GM12878 (cell line): Measurements from ENCODE around the gene KLHDC8A. TPM values are rescaled to one million over a fixed set of nuclear protein-coding genes. Genes with fewer than 3 reads are reported as not detected.

Source experiments
- ATAC-seq: fragments of 200-7000 bp; cut with Tn5 transposase; 3 replicates; pipeline ENCODE4 v1.9.1; 2020; ENCODE audit warnings: mild to moderate bottlenecking, moderate library complexity
- BruUV-seq: library from RNA; stranded (reverse); fragments of 400-500 nt; replicated peaks from 2 replicates; lab custom pipeline; 2021; lab: Mats Ljungman, UMichigan
- CTCF ChIA-PET: fragments of 300-600 bp; sonication (Branson Sonifier 250); formaldehyde crosslinking; extraction: SDS; loops from one replicate; lab custom pipeline; 2021; ENCODE audit warnings: inconsistent platforms; lab: Yijun Ruan, JAX
- POLR2A ChIA-PET: fragments of 350-600 bp; formaldehyde crosslinking; extraction: SDS; loops from one replicate; lab custom pipeline; 2021; ENCODE audit warnings: inconsistent platforms; lab: Charles Lee
- RAD21 ChIA-PET: fragments of 300-600 bp; sonication (Branson Sonifier 250); formaldehyde crosslinking; loops from one replicate; lab custom pipeline; 2023; ENCODE audit warnings: antibody characterized with exemption; ENCODE audit not compliant: unreplicated experiment; lab: Charles Lee
- SMC1A ChIA-PET: fragments of 300-600 bp; sonication (Branson Sonifier 250); formaldehyde crosslinking; loops from one replicate; lab custom pipeline; 2023; ENCODE audit not compliant: unreplicated experiment, uncharacterized antibody; lab: Charles Lee
- DNase-seq: peaks from one replicate; pipeline ENCODE4 v3.0.0-alpha.2; 2011; ENCODE audit warnings: low read depth, low spot score
- FAIRE-seq: peaks from 3 replicates; lab custom pipeline; 2011; peaks lifted over from hg19 to GRCh38; lab: Jason Lieb, UNC
- H2AFZ ChIP-seq: 2 replicates; pipeline ENCODE4 v1.6.0; 2011; ENCODE audit warnings: low read depth, low read length, control low read depth; ENCODE audit not compliant: control insufficient read depth
- H3K27ac ChIP-seq: 2 replicates; pipeline ENCODE4 v1.5.1; 2011; ENCODE audit warnings: control low read depth; ENCODE audit not compliant: control insufficient read depth, insufficient read depth
- H3K27me3 ChIP-seq, 2 experiments: replicated peaks in 1 of 2; 2 replicates each; pipeline versions ENCODE4 v1.6.0 to v1.6.1; 2011; ENCODE audit warnings: low read length in 1 of 2; ENCODE audit not compliant: control insufficient read depth in 2 of 2, insufficient read depth in 2 of 2
- H3K36me3 ChIP-seq, 2 experiments: 2 replicates each; pipeline ENCODE4 v1.5.1; 2011; ENCODE audit warnings: low read length in 1 of 2; ENCODE audit not compliant: control insufficient read depth in 2 of 2, insufficient read depth in 2 of 2
- H3K4me1 ChIP-seq: 2 replicates; pipeline ENCODE4 v1.6.1; 2011; ENCODE audit warnings: mild to moderate bottlenecking, low read length, moderate library complexity, mixed read lengths; ENCODE audit not compliant: control insufficient read depth, insufficient read depth
- H3K4me2 ChIP-seq: 2 replicates; pipeline ENCODE4 v1.6.0; 2011; ENCODE audit warnings: control low read depth; ENCODE audit not compliant: control insufficient read depth, insufficient read depth
- H3K4me3 ChIP-seq: fragments of 200-600 bp; sonication (generic); 2 replicates; pipeline ENCODE4 v1.5.1; 2016
- H3K79me2 ChIP-seq: 2 replicates; pipeline ENCODE4 v1.6.0; 2011; ENCODE audit warnings: low read length; ENCODE audit not compliant: control insufficient read depth, insufficient read depth
- H3K9ac ChIP-seq: 2 replicates; pipeline ENCODE4 v1.8.0; 2011; ENCODE audit warnings: low read length, control low read depth, mixed read lengths; ENCODE audit not compliant: control insufficient read depth, insufficient read depth
- H3K9me3 ChIP-seq: replicated peaks from 3 replicates; pipeline ENCODE4 v1.5.1; 2011; ENCODE audit warnings: mild to moderate bottlenecking, low read length; ENCODE audit not compliant: control insufficient read depth, insufficient read depth
- H4K20me1 ChIP-seq: 2 replicates; pipeline ENCODE4 v1.6.0; 2011; ENCODE audit not compliant: control insufficient read depth, insufficient read depth
- BCL11A ChIP-seq: IDR thresholded peaks from 2 replicates; pipeline ENCODE4 v1.6.1; 2011; ENCODE audit warnings: low read depth, low read length
- BHLHE40 ChIP-seq, 2 experiments: fragments of 450-650 bp in 1 of 2; IDR thresholded peaks; 2 replicates each; pipeline ENCODE4 v1.6.1; 2011 to 2017; ENCODE audit warnings: low read depth in 2 of 2, borderline replicate concordance in 1 of 2, improper control_type of control experiment in 1 of 2, low read length in 1 of 2, mild to moderate bottlenecking in 1 of 2
- CBFB ChIP-seq: IDR thresholded peaks from 2 replicates; pipeline ENCODE4 v1.6.1; 2016; ENCODE audit warnings: antibody characterized with exemption, low read depth
- CBX3 ChIP-seq: fragments of 200-600 bp; sonication (generic); IDR thresholded peaks from 2 replicates; pipeline ENCODE4 v1.6.1; 2016; ENCODE audit warnings: low read depth, borderline replicate concordance
- IKZF1 ChIP-seq: fragments of 450-650 bp; conservative IDR thresholded peaks from 2 replicates; pipeline ENCODE4 v1.6.1; 2017; ENCODE audit warnings: antibody characterized with exemption, mild to moderate bottlenecking
- NRF1 ChIP-seq: conservative IDR thresholded peaks from 2 replicates; pipeline ENCODE4 v1.6.1; 2011; ENCODE audit warnings: mild to moderate bottlenecking, low read depth, low read length, improper control_type of control experiment
- PBX3 ChIP-seq: IDR thresholded peaks from 2 replicates; pipeline ENCODE4 v1.6.1; 2011; ENCODE audit warnings: mild to moderate bottlenecking, low read depth, low read length, moderate library complexity; ENCODE audit not compliant: insufficient replicate concordance
- RAD51 ChIP-seq: fragments of 450-650 bp; IDR thresholded peaks from 2 replicates; pipeline ENCODE4 v1.6.1; 2016; ENCODE audit warnings: moderate library complexity, mild to moderate bottlenecking, inconsistent platforms
- RELA ChIP-seq: fragments of 450-650 bp; IDR thresholded peaks from 2 replicates; pipeline ENCODE4 v1.8.0; 2014; ENCODE audit warnings: borderline replicate concordance; ENCODE audit not compliant: partially characterized antibody
- RELB ChIP-seq: fragments of 450-650 bp; IDR thresholded peaks from 2 replicates; pipeline ENCODE4 v1.6.1; 2017; ENCODE audit warnings: low read depth, mild to moderate bottlenecking, moderate library complexity
- SIX5 ChIP-seq: IDR thresholded peaks from 2 replicates; pipeline ENCODE4 v1.6.1; 2011; ENCODE audit warnings: mild to moderate bottlenecking, low read depth, low read length, moderate library complexity; ENCODE audit not compliant: severe bottlenecking
- WGBS: methylation state at CpG from one replicate; pipeline ENCODE4 v1.1.6; 2016; ENCODE audit warnings: low lambda C conversion rate; ENCODE audit not compliant: insufficient replicate concordance, insufficient coverage; ENCODE audit errors: missing lambda C conversion rate; 5-methylcytosine and 5-hydroxymethylcytosine counted together
- in situ Hi-C: fragments of 300-500 bp; cut with MboI; formaldehyde crosslinking; loops from 9 replicates; pipeline ENCODE4 v1.14.3; 2018; ENCODE audit warnings: mixed read lengths
- intact Hi-C: fragments of 100-400 bp; cut with micrococcal nuclease; formaldehyde crosslinking; loops from one replicate; pipeline ENCODE4 v1.14.2; 2022; ENCODE audit not compliant: unreplicated experiment
- polyA plus RNA-seq, 11 experiments: library from polyadenylated mRNA; depleted of rRNA in 4 of 11; unstranded in 6 of 11; stranded (reverse) in 5 of 11; fragments of >200 nt; fragmentation: Nextera tagmentation in 4 of 11; fragmentation: Illumina TruSeq in 1 of 11; extraction: Ambion mirVana in 4 of 11; extraction: Trizol in 1 of 11; gene quantifications; 1 replicate in 1 of 11; 2 replicates in 10 of 11; pipeline versions ENCODE4 v1.2.1 to v1.2.3, GENCODE V29; 2011 to 2016; ENCODE audit warnings: inconsistent platforms in 2 of 11, missing spikeins in 2 of 11, low read depth in 1 of 11
- total RNA-seq, 4 experiments: library from RNA; depleted of rRNA in 3 of 4; stranded (reverse); fragments of >200 nt in 3 of 4; fragmentation: Illumina TruSeq in 1 of 4; extraction: Trizol in 1 of 4; gene quantifications; 2 replicates each; pipeline versions ENCODE4 v1.2.1 to v1.2.3, GENCODE V29; 2013 to 2021
- TF ChIP-seq, protein P1 (sequence below): fragments of 450-650 bp; IDR thresholded peaks from 2 replicates; pipeline ENCODE4 v1.6.1; 2016; ENCODE audit warnings: mild to moderate bottlenecking
- TF ChIP-seq, protein P2 (sequence below): IDR thresholded peaks from 2 replicates; pipeline ENCODE4 v1.6.1; 2012; ENCODE audit warnings: low read length, inconsistent platforms

The KLHDC8A gene
- total and polyA plus RNA-seq, 10 of the 15 experiments (the other 5 are each of a cell fraction or from before 2014, with no cell fraction given) = not detected

DNA sequence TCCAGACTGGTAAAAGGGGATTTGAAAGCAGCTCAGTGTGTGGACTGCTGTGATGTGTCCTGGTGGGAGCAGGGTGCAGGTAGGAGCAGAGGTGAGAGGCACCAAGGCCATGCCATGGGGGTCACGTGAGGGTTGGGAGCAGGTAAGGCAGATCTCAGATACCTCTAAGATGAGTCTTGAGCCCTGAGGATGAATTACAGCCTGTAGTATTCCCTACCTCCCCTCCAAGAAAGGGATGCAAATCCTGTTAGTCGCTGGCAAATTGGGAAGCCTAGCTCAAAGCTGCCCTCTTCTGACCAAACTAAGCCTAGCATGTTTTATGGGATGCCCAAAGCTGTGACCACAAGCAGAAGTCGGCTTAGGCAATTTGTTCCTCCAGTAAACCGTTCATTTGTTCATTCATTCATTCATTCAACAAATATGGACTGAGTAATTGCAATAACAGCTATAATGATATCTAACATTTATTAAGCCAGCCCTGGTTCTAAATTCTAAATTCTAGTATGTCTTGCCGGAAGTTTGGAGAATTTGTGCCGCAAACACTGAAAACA, 31.3 kb downstream of the KLHDC8A start (continued):
- TF ChIP-seq, protein P1, sequence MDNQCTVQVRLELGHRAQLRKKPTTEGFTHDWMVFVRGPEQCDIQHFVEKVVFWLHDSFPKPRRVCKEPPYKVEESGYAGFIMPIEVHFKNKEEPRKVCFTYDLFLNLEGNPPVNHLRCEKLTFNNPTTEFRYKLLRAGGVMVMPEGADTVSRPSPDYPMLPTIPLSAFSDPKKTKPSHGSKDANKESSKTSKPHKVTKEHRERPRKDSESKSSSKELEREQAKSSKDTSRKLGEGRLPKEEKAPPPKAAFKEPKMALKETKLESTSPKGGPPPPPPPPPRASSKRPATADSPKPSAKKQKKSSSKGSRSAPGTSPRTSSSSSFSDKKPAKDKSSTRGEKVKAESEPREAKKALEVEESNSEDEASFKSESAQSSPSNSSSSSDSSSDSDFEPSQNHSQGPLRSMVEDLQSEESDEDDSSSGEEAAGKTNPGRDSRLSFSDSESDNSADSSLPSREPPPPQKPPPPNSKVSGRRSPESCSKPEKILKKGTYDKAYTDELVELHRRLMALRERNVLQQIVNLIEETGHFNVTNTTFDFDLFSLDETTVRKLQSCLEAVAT = no peak
- TF ChIP-seq CBFB (no peak), RELB (no peak), BCL11A (no peak), CBX3 (no peak)
- TF ChIP-seq, protein P2, sequence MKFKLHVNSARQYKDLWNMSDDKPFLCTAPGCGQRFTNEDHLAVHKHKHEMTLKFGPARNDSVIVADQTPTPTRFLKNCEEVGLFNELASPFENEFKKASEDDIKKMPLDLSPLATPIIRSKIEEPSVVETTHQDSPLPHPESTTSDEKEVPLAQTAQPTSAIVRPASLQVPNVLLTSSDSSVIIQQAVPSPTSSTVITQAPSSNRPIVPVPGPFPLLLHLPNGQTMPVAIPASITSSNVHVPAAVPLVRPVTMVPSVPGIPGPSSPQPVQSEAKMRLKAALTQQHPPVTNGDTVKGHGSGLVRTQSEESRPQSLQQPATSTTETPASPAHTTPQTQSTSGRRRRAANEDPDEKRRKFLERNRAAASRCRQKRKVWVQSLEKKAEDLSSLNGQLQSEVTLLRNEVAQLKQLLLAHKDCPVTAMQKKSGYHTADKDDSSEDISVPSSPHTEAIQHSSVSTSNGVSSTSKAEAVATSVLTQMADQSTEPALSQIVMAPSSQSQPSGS = no peak

- intact Hi-C loops = loop anchor here (1.0 kb wide), 2 partner anchors 36 to 51 kb away; no protein-coding TSS in a partner anchor
- no peaks in the 10 kb centered on the region for H3K79me2 ChIP-seq
- TF ChIP-seq RELB (peak; percentile 51; the same call in 1 of the 2 replicates), RAD51 (peak; percentile 29; the same call in 1 of the 2 replicates), NRF1 (no peak), RELA (peak; percentile 19), BHLHE40 (IDR thresholded peaks at IDR 0.05; ENCODE audit: borderline replicate concordance in 1 of 2, low read depth in 2 of 2, low read length in 1 of 2) (0 out of 4 replicates have a peak, but pooled peaks of 1 of the 2 experiments have one; percentile 3), IKZF1 (0 out of 2 replicates have a peak, but pooled peaks have one; percentile 58), PBX3 (no peak), SIX5 (no peak)
Measured at GRCh38 chr1:205324781-205325180, 31.9 kb downstream of the KLHDC8A start.

More at GRCh38 chr1:205324781-205325180, 31.9 kb downstream of the KLHDC8A start:
- BruUV-seq = no TSS peak
- Histone ChIP-seq H3K4me2 (no peak overlapping the region), H2AFZ (no peak overlapping the region), H3K36me3 (no peaks in the 10 kb centered on the region), H3K4me1 (peaks cover 9% of the 10 kb centered on the region), H3K9me3 (no peaks in the 10 kb centered on the region; the same call in 2 of the 3 replicates), H3K27ac (no peak overlapping the region), H3K4me3 (no peak overlapping the region), H3K9ac (no peak overlapping the region), H4K20me1 (no peaks in the 10 kb centered on the region), H3K27me3 (peaks cover 2 to 8% of the 10 kb centered on the region in 2 experiments)
- ChIA-PET POLR2A (interaction anchor here (0.8 to 8.0 kb wide), 8 partner anchors 10 to 87 kb away, joined by 3 to 91 read pairs (median 6); no protein-coding TSS in a partner anchor), SMC1A (interaction anchor here (0.6 to 35.1 kb wide), 38 partner anchors 9 to 307 kb away, joined by 3 to 1445 read pairs (median 4); partner anchors contain the start of genes ELK4 and TMCC2), RAD21 (interaction anchor here (0.6 to 23.9 kb wide), 30 partner anchors 9 to 269 kb away, joined by 3 to 892 read pairs (median 6); partner anchors contain the start of gene TMCC2), CTCF (interaction anchor here (0.5 to 59.5 kb wide), 36 partner anchors 8 to 1944 kb away, joined by 3 to 2333 read pairs (median 5); partner anchors contain the start of gene TMCC2)
- 2% methylated on average over 6 of the region's 6 CpGs for WGBS
- ATAC-seq (peak; percentile 11; the same call in 2 of the 3 replicates), DNase-seq (no peak), FAIRE-seq (no peak)
- in situ Hi-C loops = loop anchor here (5.0 kb wide), 1 partner anchor 42 kb away; no protein-coding TSS in a partner anchor
